ENCODE results near the gene PLA2R1.

The PLA2R1 gene

DNA sequence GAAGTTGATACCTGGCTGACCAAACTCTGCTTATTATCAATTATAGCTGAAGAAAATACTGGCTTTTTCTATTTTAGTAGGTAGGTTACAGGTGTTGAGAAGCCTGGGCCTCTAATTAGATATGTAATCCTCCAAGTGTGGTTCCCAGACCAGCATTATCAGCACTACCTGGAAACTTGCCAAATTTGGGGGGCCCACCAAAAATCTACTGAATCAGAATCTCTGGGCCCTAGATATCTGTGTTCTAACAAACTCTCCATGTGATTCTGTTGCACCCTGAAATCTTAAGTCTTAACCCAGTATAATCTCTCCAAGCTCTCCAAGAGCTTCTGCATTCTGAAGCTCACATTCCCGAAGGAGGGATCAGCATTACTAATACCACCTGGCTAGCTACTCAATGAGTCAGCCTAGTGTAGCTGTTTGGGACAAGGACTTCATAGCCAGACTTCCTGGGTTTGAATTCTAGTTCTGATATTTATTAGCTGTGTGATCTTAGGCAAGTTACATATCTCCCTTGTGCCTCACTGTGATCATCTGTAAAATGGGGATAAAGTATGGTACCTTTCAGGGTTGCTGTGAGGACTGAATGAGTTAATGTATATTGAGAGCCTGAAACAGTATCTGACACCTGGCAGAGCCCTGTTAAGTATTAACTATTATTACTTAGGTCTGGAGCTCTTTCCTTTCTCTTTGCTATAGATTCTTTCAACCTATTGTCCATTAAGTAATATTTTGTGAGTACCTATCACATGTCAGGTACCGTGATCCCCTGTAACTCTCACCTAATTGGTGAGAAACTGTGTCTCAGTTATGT, 170.3 kb downstream of the PLA2R1 start:
- TF ChIP-seq, protein P1, sequence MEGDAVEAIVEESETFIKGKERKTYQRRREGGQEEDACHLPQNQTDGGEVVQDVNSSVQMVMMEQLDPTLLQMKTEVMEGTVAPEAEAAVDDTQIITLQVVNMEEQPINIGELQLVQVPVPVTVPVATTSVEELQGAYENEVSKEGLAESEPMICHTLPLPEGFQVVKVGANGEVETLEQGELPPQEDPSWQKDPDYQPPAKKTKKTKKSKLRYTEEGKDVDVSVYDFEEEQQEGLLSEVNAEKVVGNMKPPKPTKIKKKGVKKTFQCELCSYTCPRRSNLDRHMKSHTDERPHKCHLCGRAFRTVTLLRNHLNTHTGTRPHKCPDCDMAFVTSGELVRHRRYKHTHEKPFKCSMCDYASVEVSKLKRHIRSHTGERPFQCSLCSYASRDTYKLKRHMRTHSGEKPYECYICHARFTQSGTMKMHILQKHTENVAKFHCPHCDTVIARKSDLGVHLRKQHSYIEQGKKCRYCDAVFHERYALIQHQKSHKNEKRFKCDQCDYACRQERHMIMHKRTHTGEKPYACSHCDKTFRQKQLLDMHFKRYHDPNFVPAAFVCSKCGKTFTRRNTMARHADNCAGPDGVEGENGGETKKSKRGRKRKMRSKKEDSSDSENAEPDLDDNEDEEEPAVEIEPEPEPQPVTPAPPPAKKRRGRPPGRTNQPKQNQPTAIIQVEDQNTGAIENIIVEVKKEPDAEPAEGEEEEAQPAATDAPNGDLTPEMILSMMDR (conservative IDR thresholded peaks at IDR 0.05; ENCODE audit: control insufficient read depth, insufficient read depth, low read depth, low read length): no peak
- H3K4me3 ChIP-seq (ENCODE audit: control insufficient read depth, low read depth, low read length): no peak overlapping the region
- DNase-seq (ENCODE audit: low read depth): peak; percentile 81

DNA sequence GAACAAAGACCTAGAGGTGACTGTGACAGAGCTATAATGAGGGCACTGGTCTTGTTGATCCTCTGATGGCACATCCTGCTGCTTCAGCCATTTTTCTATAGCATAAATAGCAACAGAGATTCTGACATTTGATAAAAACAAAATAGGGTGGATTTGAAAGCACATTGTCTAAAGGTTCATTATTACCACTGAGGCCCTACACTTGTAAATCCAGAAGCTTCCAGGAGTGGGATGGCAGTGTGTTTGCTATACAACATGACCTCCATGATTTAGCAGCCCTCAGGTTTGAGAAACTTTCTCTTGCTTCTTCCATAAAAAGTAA, 171.2 kb downstream of the PLA2R1 start:
- DNase-seq (ENCODE audit: low read depth): no peak
- TF ChIP-seq, protein P1 (conservative IDR thresholded peaks at IDR 0.05; ENCODE audit: control insufficient read depth, insufficient read depth, low read depth, low read length): no peak
- no peak overlapping the region for H3K4me3 ChIP-seq (ENCODE audit: control insufficient read depth, low read depth, low read length)

DNA sequence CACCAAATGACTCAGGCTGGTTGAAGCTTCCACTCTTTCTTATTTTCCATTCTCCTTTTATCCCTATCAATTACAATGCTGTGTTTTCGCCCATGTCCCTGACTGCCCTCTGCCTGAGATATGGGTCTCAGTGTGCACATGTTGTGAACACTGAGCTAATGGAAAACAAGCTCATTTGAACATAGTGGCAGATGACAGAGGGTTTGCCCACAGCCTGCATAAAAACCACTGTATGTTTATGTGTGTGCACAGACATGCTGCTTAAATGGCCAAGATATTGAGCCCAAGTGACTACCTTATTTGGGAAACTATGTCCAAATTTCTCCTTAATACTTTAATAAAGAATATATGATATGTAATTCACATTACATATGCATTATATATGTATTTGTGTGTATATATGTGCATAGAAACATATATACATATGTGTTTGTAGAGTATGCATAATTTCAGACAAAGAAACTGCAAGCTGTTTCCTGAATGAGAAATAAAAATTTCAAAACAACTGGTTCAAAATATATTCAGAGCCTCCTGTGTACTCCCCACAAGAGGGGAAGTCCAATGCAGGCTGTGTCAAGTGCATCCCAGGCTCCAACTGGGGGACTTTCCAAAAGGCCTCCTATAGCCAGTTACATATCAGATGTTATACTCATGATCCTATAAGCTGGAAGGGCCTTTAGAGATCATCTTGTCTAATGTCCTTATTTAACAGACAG, 171.7 kb downstream of the PLA2R1 start:
- H3K4me3 ChIP-seq (ENCODE audit: control insufficient read depth, low read depth, low read length): no peak overlapping the region
- DNase-seq (ENCODE audit: low read depth): no peak
- TF ChIP-seq, protein P1 (conservative IDR thresholded peaks at IDR 0.05; ENCODE audit: control insufficient read depth, insufficient read depth, low read depth, low read length): no peak

DNA sequence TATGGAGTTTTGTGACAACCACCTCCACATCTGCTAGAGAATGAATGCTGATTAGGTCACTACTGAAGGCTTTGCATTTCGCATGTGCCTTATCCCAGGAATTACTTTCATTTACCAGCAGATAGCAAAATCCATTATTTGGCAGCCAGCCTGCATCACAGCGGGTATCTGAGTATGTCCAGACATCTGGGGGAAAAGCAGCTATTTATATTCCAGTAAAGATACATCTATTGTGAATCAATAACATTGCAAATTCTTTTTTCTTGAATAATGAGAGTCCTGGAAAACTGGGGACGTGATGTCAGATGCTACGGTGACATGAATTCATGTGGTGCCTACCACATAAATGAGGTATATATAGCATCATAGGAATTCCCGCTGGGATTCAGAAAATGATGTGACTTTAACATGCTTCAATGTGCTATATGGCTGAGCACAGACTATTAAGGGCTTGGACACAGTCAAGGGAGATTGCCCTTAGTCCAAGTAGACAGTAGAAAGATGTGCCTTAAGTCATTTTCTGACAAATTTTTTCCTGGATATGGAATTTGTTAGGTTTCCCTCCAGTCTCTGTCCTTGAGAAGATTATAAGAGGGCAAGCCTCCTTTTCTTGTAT, 180.2 kb downstream of the PLA2R1 start:
- H3K4me3 ChIP-seq (ENCODE audit: control insufficient read depth, low read depth, low read length): no peak overlapping the region
- peak; percentile 8 for DNase-seq (ENCODE audit: low read depth)
- TF ChIP-seq, protein P1 (conservative IDR thresholded peaks at IDR 0.05; ENCODE audit: control insufficient read depth, insufficient read depth, low read depth, low read length): no peak

Data from fibroblast of mammary gland (primary cell).